ENCODE measurements around the gene ACKR2.

GRCh38 chr3:42906848-42907183 lies 97.6 kb downstream of the ACKR2 start:
- TF ChIP-seq CTCF (IDR thresholded peaks at IDR 0.05; ENCODE audit: low read depth, low read length), result no peak
- TF ChIP-seq EZH2phosphoT487 (IDR thresholded peaks at IDR 0.05; ENCODE audit: low read depth), result no peak
